Measurements from ENCODE around the gene AOPEP. TPM values are rescaled to one million over a fixed set of nuclear protein-coding genes. Genes with fewer than 3 reads are reported as not detected.

AOPEP gene
- total and polyA plus RNA-seq, 2 of the 13 experiments (the other 11 are each of a cell fraction or from before 2014, with no cell fraction given): 22.2 to 41.6 TPM

- TF ChIP-seq RBAK (CRISPR knock-in tag; IDR thresholded peaks at IDR 0.05) (no peak), THRA (CRISPR knock-in tag; IDR thresholded peaks at IDR 0.05; ENCODE audit: borderline replicate concordance) (peak; percentile 98; the same call in 1 of the 2 replicates), ZBTB38 (CRISPR knock-in tag; IDR thresholded peaks at IDR 0.05) (no peak), ZNF414 (CRISPR knock-in tag; IDR thresholded peaks at IDR 0.05) (no peak), ZNF496 (CRISPR knock-in tag; IDR thresholded peaks at IDR 0.05; ENCODE audit: insufficient replicate concordance) (no peak), ZIK1 (CRISPR knock-in tag; IDR thresholded peaks at IDR 0.05; ENCODE audit: borderline replicate concordance, low read depth) (no peak), GTF2F1 (IDR thresholded peaks at IDR 0.05; ENCODE audit: low read length) (0 out of 2 replicates have a peak, but pooled peaks have one; percentile 45), TBP (CRISPR knock-in tag; IDR thresholded peaks at IDR 0.05) (no peak), ZMYM3 (CRISPR knock-in tag; IDR thresholded peaks at IDR 0.05) (peak; percentile 72; the same call in 1 of the 2 replicates), NFAT5 (CRISPR knock-in tag; IDR thresholded peaks at IDR 0.05) (no peak), SIN3A (IDR thresholded peaks at IDR 0.05; ENCODE audit: borderline replicate concordance, low read depth, low read length) (no peak), ZFP36L2 (CRISPR knock-in tag; IDR thresholded peaks at IDR 0.05) (no peak)
Measured at GRCh38 chr9:94941211-94941875, 214.8 kb downstream of the AOPEP start (continued).
